Prostate gland (tissue), 2 donors: ENCODE results near the gene HMGCL. TPM values are rescaled to one million over a fixed set of nuclear protein-coding genes. Genes with fewer than 3 reads are reported as not detected.

Experiments used
- DNase-seq: peaks from one replicate; pipeline ENCODE4 v3.0.0-alpha.2; 2019; ENCODE audit warnings: low spot score
- H3K27ac ChIP-seq, 2 donors: fragments of 200-600 bp; sonication (generic); 2 replicates each; pipeline ENCODE4 v1.5.1; 2017 to 2019
- H3K27me3 ChIP-seq: fragments of 200-600 bp; sonication (generic); replicated peaks from 2 replicates; pipeline ENCODE4 v1.5.1; 2019; ENCODE audit not compliant: insufficient read depth
- H3K36me3 ChIP-seq, 2 donors: fragments of 200-600 bp; sonication (generic); 1 replicate in 1 of 2; 2 replicates in 1 of 2; pipeline versions ENCODE4 v1.5.1 to v1.8.1; 2017 to 2019
- H3K4me1 ChIP-seq: fragments of 200-600 bp; sonication (generic); replicated peaks from 2 replicates; pipeline ENCODE4 v1.5.1; 2019
- H3K4me3 ChIP-seq, 2 donors: fragments of 200-600 bp; sonication (generic); 2 replicates each; pipeline ENCODE4 v1.5.1; 2017 to 2019
- H3K9me3 ChIP-seq: fragments of 200-600 bp; sonication (generic); 2 replicates; pipeline ENCODE4 v1.5.1; 2017
- CTCF ChIP-seq, 4 experiments: fragments of 200-600 bp in 2 of 4; fragments of 450-650 bp in 2 of 4; sonication (generic) in 2 of 4; IDR thresholded peaks; 1 replicate in 3 of 4; 2 replicates in 1 of 4; pipeline ENCODE4 v1.5.1; 2016 to 2019; ENCODE audit warnings: antibody characterized with exemption in 4 of 4, mild to moderate bottlenecking in 2 of 4, moderate library complexity in 2 of 4
- POLR2A ChIP-seq: fragments of 450-650 bp; IDR thresholded peaks from one replicate; pipeline ENCODE4 v1.6.1; 2016; ENCODE audit warnings: antibody characterized with exemption, mild to moderate bottlenecking
- POLR2AphosphoS5 ChIP-seq: sonication (generic); formaldehyde crosslinking; IDR thresholded peaks from one replicate; pipeline ENCODE4 v1.6.1; 2017; ENCODE audit warnings: antibody characterized with exemption
- WGBS: methylation state at CpG from one replicate; pipeline ENCODE4 v1.1.5; 2018; 5-methylcytosine and 5-hydroxymethylcytosine counted together
- intact Hi-C: fragments of 100-400 bp; cut with DNase I; formaldehyde crosslinking; loops from one replicate; pipeline ENCODE4 v1.14.2; 2022
- total RNA-seq, 2 donors: library from RNA; depleted of rRNA; stranded (reverse); fragments of >200 nt; gene quantifications; one replicate each; pipeline ENCODE4 v1.1.0, GENCODE V29; 2016

Gene HMGCL
- total RNA-seq, 2 donors from 2014 or later, result 51.1 to 58.7 TPM

- WGBS, result 89% methylated on average over 5 of the region's 5 CpGs
- Histone ChIP-seq H3K27ac (no peak overlapping the region), H3K36me3 (no peaks in the 10 kb centered on the region), H3K27me3 (no peaks in the 10 kb centered on the region), H3K4me3 (no peak overlapping the region), H3K4me1 (no peaks in the 10 kb centered on the region), H3K9me3 (no peaks in the 10 kb centered on the region)
- DNase-seq, result no peak
- intact Hi-C loops, result no loop called here
- TF ChIP-seq POLR2AphosphoS5 (no peak), CTCF (IDR thresholded peaks at IDR 0.05) (no peak), POLR2A (no peak)
Measured at GRCh38 chr1:23768733-23769132, 56.5 kb downstream of the HMGCL start.

- H3K9me3 ChIP-seq, result no peaks in the 10 kb centered on the region
- peaks cover 0 to 6% of the 10 kb centered on the region in 2 donors for H3K36me3 ChIP-seq
- no peak overlapping the region for H3K27ac ChIP-seq
- no peak overlapping the region for H3K4me3 ChIP-seq
- H3K27me3 ChIP-seq, result no peaks in the 10 kb centered on the region
- WGBS, result 60% methylated on average over 7 of the region's 7 CpGs
- DNase-seq, result no peak
- H3K4me1 ChIP-seq, result no peaks in the 10 kb centered on the region
- intact Hi-C loops, result no loop called here
- TF ChIP-seq CTCF (IDR thresholded peaks at IDR 0.05), result no peak
- no peak for TF ChIP-seq POLR2A
- TF ChIP-seq POLR2AphosphoS5, result no peak
Measured at GRCh38 chr1:23763041-23763577, 62.1 kb downstream of the HMGCL start.

- peak; percentile 46 for DNase-seq
- TF ChIP-seq POLR2A (no peak), POLR2AphosphoS5 (peak; percentile 67), CTCF (IDR thresholded peaks at IDR 0.05) (no peak)
- no peaks in the 10 kb centered on the region for H3K9me3 ChIP-seq
- peaks cover 15 to 25% of the 10 kb centered on the region in 2 donors for H3K36me3 ChIP-seq
- H3K27ac ChIP-seq, result peak overlapping the region in 1 of 2 donors; percentile 29
- no peaks in the 10 kb centered on the region for H3K27me3 ChIP-seq
- WGBS, result 20% methylated on average over 4 of the region's 4 CpGs
- H3K4me3 ChIP-seq, result no peak overlapping the region
- no peaks in the 10 kb centered on the region for H3K4me1 ChIP-seq
- intact Hi-C loops, result no loop called here
Measured at GRCh38 chr1:23759277-23759676, 66.0 kb downstream of the HMGCL start.

GRCh38 chr1:23757812-23758211 is 67.4 kb downstream of the HMGCL start:
- no peaks in the 10 kb centered on the region for H3K27me3 ChIP-seq
- H3K36me3 ChIP-seq, result peaks cover 15 to 38% of the 10 kb centered on the region in 2 donors
- H3K4me1 ChIP-seq, result no peaks in the 10 kb centered on the region
- 81% methylated on average over 1 of the region's 1 CpG for WGBS
- no peak overlapping the region for H3K27ac ChIP-seq
- intact Hi-C loops, result no loop called here
- H3K9me3 ChIP-seq, result no peaks in the 10 kb centered on the region
- DNase-seq, result no peak
- no peak for TF ChIP-seq POLR2A
- no peak for TF ChIP-seq POLR2AphosphoS5
- TF ChIP-seq CTCF (IDR thresholded peaks at IDR 0.05), result no peak
- no peak overlapping the region for H3K4me3 ChIP-seq

- no peaks in the 10 kb centered on the region for H3K9me3 ChIP-seq
- H3K27me3 ChIP-seq, result no peaks in the 10 kb centered on the region
- peaks cover 20 to 48% of the 10 kb centered on the region in 2 donors for H3K36me3 ChIP-seq
- DNase-seq, result no peak
- no peak overlapping the region for H3K4me3 ChIP-seq
- no peak overlapping the region for H3K27ac ChIP-seq
- 85% methylated on average over 3 of the region's 3 CpGs for WGBS
- intact Hi-C loops, result no loop called here
- TF ChIP-seq POLR2A (no peak), CTCF (IDR thresholded peaks at IDR 0.05) (no peak)
- H3K4me1 ChIP-seq, result no peaks in the 10 kb centered on the region
Measured at GRCh38 chr1:23756676-23757075, 68.6 kb downstream of the HMGCL start.
